IPS-18a (cell line): Measurements from ENCODE around the gene HLA-DPA1.
"Not testable (repeated sequence)": the region's sequence is repeated elsewhere in the genome, so short reads cannot be mapped to it uniquely, and the experiment has no call there.

Experiments used
- H3K27ac ChIP-seq: one replicate; pipeline ENCODE4 v1.5.1; 2013; ENCODE audit warnings: low read length
- H3K27me3 ChIP-seq: one replicate; pipeline ENCODE4 v1.6.1; 2013; ENCODE audit warnings: mild to moderate bottlenecking, low read length; ENCODE audit not compliant: control insufficient read depth, insufficient read depth
- H3K36me3 ChIP-seq: one replicate; pipeline ENCODE4 v1.6.1; 2013; ENCODE audit warnings: low read depth, low read length; ENCODE audit not compliant: control insufficient read depth
- H3K4me1 ChIP-seq: one replicate; pipeline ENCODE4 v1.6.1; 2013; ENCODE audit warnings: low read depth, low read length; ENCODE audit not compliant: control insufficient read depth
- H3K4me3 ChIP-seq: one replicate; pipeline ENCODE4 v1.5.1; 2013; ENCODE audit warnings: low read length
- H3K9ac ChIP-seq: one replicate; pipeline ENCODE4 v1.6.1; 2013; ENCODE audit warnings: mild to moderate bottlenecking, low read length, moderate library complexity
- H3K9me3 ChIP-seq: one replicate; pipeline ENCODE4 v1.6.1; 2013; ENCODE audit warnings: low read depth, low read length; ENCODE audit not compliant: control insufficient read depth

Gene HLA-DPA1

GRCh38 chr6:33075568-33076405 lies 2.3 kb upstream of the HLA-DPA1 start, which contains the start of gene HLA-DPB1:
TSS of gene HLA-DPB1 (plus strand) at chr6:33075990. CDS start at chr6:33076042, 52 bp downstream.
- Histone ChIP-seq H3K36me3 (no peaks in the 10 kb centered on the region), H3K9me3 (no peaks in the 10 kb centered on the region), H3K27ac (no peak within 1 kb of the TSS), H3K27me3 (no peaks in the 10 kb centered on the region), H3K9ac (no peak within 1 kb of the TSS), H3K4me3 (no peak within 1 kb of the TSS), H3K4me1 (no peaks in the 10 kb centered on the region)

- H3K36me3 ChIP-seq: no peaks in the 10 kb centered on the region
- no peak overlapping the region for H3K27ac ChIP-seq
- H3K9ac ChIP-seq: no peak overlapping the region
- no peak overlapping the region for H3K4me3 ChIP-seq
- H3K27me3 ChIP-seq: no peaks in the 10 kb centered on the region
- H3K4me1 ChIP-seq: no peaks in the 10 kb centered on the region
- no peaks in the 10 kb centered on the region for H3K9me3 ChIP-seq
These were observed 1.7 kb upstream of the HLA-DPA1 start for GRCh38 chr6:33075208-33075567.

- Histone ChIP-seq H3K4me1 (no peaks in the 10 kb centered on the region), H3K9me3 (no peaks in the 10 kb centered on the region), H3K4me3 (no peak overlapping the region), H3K27me3 (no peaks in the 10 kb centered on the region), H3K9ac (no peak overlapping the region), H3K36me3 (no peaks in the 10 kb centered on the region), H3K27ac (no peak overlapping the region)
These were observed 845 bp downstream of the HLA-DPA1 start for GRCh38 chr6:33072508-33073100.

DNA sequence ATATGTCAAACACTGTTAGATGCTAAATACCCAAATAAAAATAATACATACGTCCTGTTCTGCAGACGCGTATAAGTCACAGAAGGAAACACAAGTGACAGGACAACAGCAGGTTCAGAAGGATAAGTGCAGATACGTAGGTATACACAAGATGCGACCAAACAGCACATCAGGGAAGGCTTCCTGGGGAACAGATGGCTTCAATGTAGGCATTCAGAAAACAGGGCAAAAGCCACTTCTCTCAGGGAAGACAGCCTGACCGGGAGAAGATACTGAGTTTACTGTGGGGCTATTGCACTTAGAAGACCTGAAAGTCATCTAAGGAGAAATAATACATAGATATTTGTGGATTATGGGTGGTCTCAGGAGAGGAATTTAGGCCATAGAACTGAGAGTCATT lies 1.9 kb downstream of the HLA-DPA1 start:
- H3K4me3 ChIP-seq: no peak overlapping the region
- no peaks in the 10 kb centered on the region for H3K36me3 ChIP-seq
- H3K9ac ChIP-seq: no peak overlapping the region
- no peaks in the 10 kb centered on the region for H3K4me1 ChIP-seq
- no peaks in the 10 kb centered on the region for H3K9me3 ChIP-seq
- no peak overlapping the region for H3K27ac ChIP-seq
- no peaks in the 10 kb centered on the region for H3K27me3 ChIP-seq

- Histone ChIP-seq H3K4me3 (no peak overlapping the region), H3K4me1 (no peaks in the 10 kb centered on the region), H3K9me3 (no peaks in the 10 kb centered on the region), H3K36me3 (no peaks in the 10 kb centered on the region), H3K9ac (no peak overlapping the region), H3K27me3 (no peaks in the 10 kb centered on the region), H3K27ac (no peak overlapping the region)
These were observed 2.5 kb downstream of the HLA-DPA1 start for GRCh38 chr6:33070909-33071308.

DNA sequence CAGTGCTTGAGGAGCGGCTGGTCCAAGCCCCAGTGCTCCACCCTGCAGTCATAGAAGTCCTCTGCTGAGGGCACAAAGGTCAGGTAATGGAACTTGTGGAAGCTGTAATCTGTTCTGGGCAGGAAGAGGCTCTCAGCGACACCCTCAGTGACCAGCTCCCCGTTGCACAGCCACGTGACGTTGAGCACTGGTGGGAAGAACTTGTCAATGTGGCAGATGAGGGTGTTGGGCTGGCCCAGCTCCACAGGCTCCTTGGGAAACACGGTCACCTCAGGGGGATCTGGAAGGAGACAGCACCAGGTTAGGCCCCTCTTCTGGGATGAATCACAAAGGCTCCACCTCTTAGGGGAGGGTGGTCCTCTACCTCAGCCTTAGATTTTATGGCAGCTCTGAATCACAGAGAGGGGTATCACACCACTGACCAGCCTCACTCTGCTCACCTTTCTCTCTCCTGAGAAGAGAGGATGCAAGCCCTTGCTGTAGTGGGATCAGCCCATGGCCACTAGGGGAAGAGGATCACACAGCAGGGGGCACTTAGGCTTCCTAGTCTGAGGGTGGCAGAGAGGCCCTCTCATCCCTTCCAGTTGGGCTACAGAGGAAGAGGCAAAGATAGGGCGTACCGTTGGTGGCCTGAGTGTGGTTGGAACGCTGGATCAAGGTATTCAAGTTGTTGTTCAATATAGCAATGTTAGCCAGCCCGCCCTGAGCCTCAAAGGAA lies 4.3 kb downstream of the HLA-DPA1 start:
- no peaks in the 10 kb centered on the region for H3K4me1 ChIP-seq
- H3K9me3 ChIP-seq: no peaks in the 10 kb centered on the region
- no peak overlapping the region for H3K9ac ChIP-seq
- H3K27me3 ChIP-seq: no peaks in the 10 kb centered on the region
- no peak overlapping the region for H3K4me3 ChIP-seq
- no peaks in the 10 kb centered on the region for H3K36me3 ChIP-seq
- H3K27ac ChIP-seq: no peak overlapping the region

- no peaks in the 10 kb centered on the region for H3K36me3 ChIP-seq
- H3K4me1 ChIP-seq: no peaks in the 10 kb centered on the region
- no peaks in the 10 kb centered on the region for H3K27me3 ChIP-seq
These were observed 6.4 kb downstream of the HLA-DPA1 start for GRCh38 chr6:33066917-33067521.

GRCh38 chr6:33065312-33065711 lies 8.1 kb downstream of the HLA-DPA1 start:
- Histone ChIP-seq H3K4me1 (no peaks in the 10 kb centered on the region), H3K4me3 (no peak overlapping the region), H3K9ac (no peak overlapping the region), H3K27me3 (no peaks in the 10 kb centered on the region), H3K9me3 (no peaks in the 10 kb centered on the region), H3K27ac (no peak overlapping the region), H3K36me3 (no peaks in the 10 kb centered on the region)

More at GRCh38 chr6:33066917-33067521, 6.4 kb downstream of the HLA-DPA1 start:
- H3K9ac ChIP-seq: no peak overlapping the region
- H3K27ac ChIP-seq: no peak overlapping the region
- H3K9me3 ChIP-seq: no peaks in the 10 kb centered on the region
- H3K4me3 ChIP-seq: no peak overlapping the region

- Histone ChIP-seq H3K27ac (no peak overlapping the region), H3K9ac (no peak overlapping the region), H3K27me3 (no peaks in the 10 kb centered on the region), H3K4me3 (no peak overlapping the region), H3K4me1 (no peaks in the 10 kb centered on the region), H3K9me3 (no peaks in the 10 kb centered on the region), H3K36me3 (no peaks in the 10 kb centered on the region)
These were observed 8.7 kb downstream of the HLA-DPA1 start for GRCh38 chr6:33064723-33065122.

DNA sequence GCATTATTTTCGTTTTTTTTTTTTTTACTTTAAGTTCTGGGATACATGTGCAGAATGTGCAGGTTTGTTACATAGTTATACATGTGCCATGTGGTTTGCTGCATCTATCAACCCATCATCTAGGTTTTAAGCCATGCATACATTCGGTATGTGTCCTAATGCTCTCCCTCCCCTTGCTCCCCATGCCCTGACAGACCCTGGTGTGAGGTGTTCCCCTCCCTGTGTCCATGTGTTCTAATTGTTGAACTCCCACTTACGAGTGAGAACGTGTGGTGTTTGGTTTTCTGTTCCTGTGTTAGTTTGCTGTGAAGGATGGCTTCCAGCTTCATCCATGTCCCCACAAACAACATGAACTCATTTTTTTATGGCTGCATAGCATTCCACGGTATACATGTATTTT lies 10.0 kb downstream of the HLA-DPA1 start:
- H3K4me3 ChIP-seq, H3K9me3 ChIP-seq, H3K4me1 ChIP-seq, H3K9ac ChIP-seq, H3K27me3 ChIP-seq, H3K36me3 ChIP-seq, H3K27ac ChIP-seq: not testable (repeated sequence)

- Histone ChIP-seq H3K4me3 (no peak overlapping the region), H3K4me1 (no peaks in the 10 kb centered on the region), H3K27me3 (no peaks in the 10 kb centered on the region), H3K27ac (no peak overlapping the region), H3K9me3 (no peaks in the 10 kb centered on the region), H3K9ac (no peak overlapping the region), H3K36me3 (no peaks in the 10 kb centered on the region)
These were observed 11.5 kb downstream of the HLA-DPA1 start for GRCh38 chr6:33061987-33062386.
